WERI-Rb-1 (cell line): ENCODE measurements around the gene PTN.

ENCODE experiments used
- DNase-seq: peaks from one replicate; pipeline ENCODE4 v3.0.0-alpha.2; 2020
- H3K27ac ChIP-seq: fragments of 250-450 bp; sonication (Bioruptor Pico); 2 replicates; pipeline ENCODE4 v1.5.1; 2020; ENCODE audit warnings: mild to moderate bottlenecking, moderate library complexity
- H3K27me3 ChIP-seq: fragments of 250-450 bp; sonication (Bioruptor Pico); 2 replicates; pipeline ENCODE4 v1.5.1; 2021; ENCODE audit warnings: mild to moderate bottlenecking, low read depth, moderate library complexity; ENCODE audit not compliant: insufficient read depth, severe bottlenecking
- H3K36me3 ChIP-seq: fragments of 250-450 bp; sonication (Bioruptor Pico); 2 replicates; pipeline ENCODE4 v1.5.1; 2020; ENCODE audit warnings: mild to moderate bottlenecking, moderate library complexity
- H3K4me3 ChIP-seq: 2 replicates; pipeline ENCODE4 v1.5.1; 2011; ENCODE audit warnings: low read depth, mild to moderate bottlenecking, control low read depth, low read length
- H3K9me3 ChIP-seq: fragments of 250-450 bp; sonication (Bioruptor Pico); 2 replicates; pipeline ENCODE4 v1.5.1; 2021; ENCODE audit warnings: mild to moderate bottlenecking, moderate library complexity; ENCODE audit not compliant: severe bottlenecking
- CTCF ChIP-seq: IDR thresholded peaks from 2 replicates; pipeline ENCODE4 v1.5.1; 2011; ENCODE audit warnings: low read depth, mild to moderate bottlenecking, control low read depth, inconsistent platforms, low read length

The PTN gene

GRCh38 chr7:137316648-137317353, 26.7 kb downstream of the PTN start:
- TF ChIP-seq CTCF, result no peak
- H3K27ac ChIP-seq, result no peak overlapping the region
- H3K36me3 ChIP-seq, result no peaks in the 10 kb centered on the region
- no peaks in the 10 kb centered on the region for H3K9me3 ChIP-seq
- no peak overlapping the region for H3K4me3 ChIP-seq
- DNase-seq, result no peak
- no peaks in the 10 kb centered on the region for H3K27me3 ChIP-seq

GRCh38 chr7:137313201-137313600, 30.3 kb downstream of the PTN start:
- no peaks in the 10 kb centered on the region for H3K27me3 ChIP-seq
- no peak overlapping the region for H3K4me3 ChIP-seq
- no peak for DNase-seq
- no peak for TF ChIP-seq CTCF
- H3K27ac ChIP-seq, result no peak overlapping the region
- H3K9me3 ChIP-seq, result no peaks in the 10 kb centered on the region
- no peaks in the 10 kb centered on the region for H3K36me3 ChIP-seq

- no peak for DNase-seq
- no peak overlapping the region for H3K4me3 ChIP-seq
- no peak overlapping the region for H3K27ac ChIP-seq
- no peaks in the 10 kb centered on the region for H3K27me3 ChIP-seq
- TF ChIP-seq CTCF, result no peak
- H3K9me3 ChIP-seq, result no peaks in the 10 kb centered on the region
- no peaks in the 10 kb centered on the region for H3K36me3 ChIP-seq
These were observed 36.8 kb downstream of the PTN start for GRCh38 chr7:137306748-137307147.

- no peak overlapping the region for H3K4me3 ChIP-seq
- H3K27ac ChIP-seq, result no peak overlapping the region
- no peak for TF ChIP-seq CTCF
- DNase-seq, result no peak
- no peaks in the 10 kb centered on the region for H3K36me3 ChIP-seq
- no peaks in the 10 kb centered on the region for H3K9me3 ChIP-seq
- H3K27me3 ChIP-seq, result no peaks in the 10 kb centered on the region
These were observed 37.5 kb downstream of the PTN start for GRCh38 chr7:137305901-137306621.

GRCh38 chr7:137304624-137305235, 38.8 kb downstream of the PTN start:
- Histone ChIP-seq H3K36me3 (no peaks in the 10 kb centered on the region), H3K27me3 (no peaks in the 10 kb centered on the region), H3K9me3 (no peaks in the 10 kb centered on the region), H3K4me3 (no peak overlapping the region), H3K27ac (no peak overlapping the region)
- no peak for TF ChIP-seq CTCF
- no peak for DNase-seq
